Large intestine (tissue), 3 donors: ENCODE results near the gene HSD17B11. TPM values are rescaled to one million over a fixed set of nuclear protein-coding genes. Genes with fewer than 3 reads are reported as not detected.
"Not testable (repeated sequence)": the region's sequence is repeated elsewhere in the genome, so short reads cannot be mapped to it uniquely, and the experiment has no call there.

Experiments
- DNase-seq, 2 donors: peaks; one replicate each; pipeline versions ENCODE4 v3.0.0 to v3.0.0-alpha.2; 2013
- H3K27ac ChIP-seq: one replicate; pipeline ENCODE4 v1.5.1; 2013; ENCODE audit warnings: low read length
- H3K27me3 ChIP-seq: 2 replicates; pipeline ENCODE4 v1.6.1; 2013; ENCODE audit warnings: low read length; ENCODE audit not compliant: control insufficient read depth, insufficient read depth
- H3K36me3 ChIP-seq: 2 replicates; pipeline ENCODE4 v1.6.1; 2013; ENCODE audit warnings: low read length; ENCODE audit not compliant: control insufficient read depth, insufficient read depth
- H3K4me1 ChIP-seq: one replicate; pipeline ENCODE4 v1.6.1; 2013; ENCODE audit warnings: low read length; ENCODE audit not compliant: control insufficient read depth, insufficient read depth
- H3K4me3 ChIP-seq: one replicate; pipeline ENCODE4 v1.5.1; 2013; ENCODE audit warnings: low read length
- H3K9me3 ChIP-seq: one replicate; pipeline ENCODE4 v1.6.1; 2013; ENCODE audit warnings: mild to moderate bottlenecking, low read depth, low read length, moderate library complexity; ENCODE audit not compliant: control insufficient read depth
- WGBS: methylation state at CpG from one replicate; pipeline ENCODE4 v1.1.5; 2013; ENCODE audit warnings: low lambda C conversion rate; ENCODE audit not compliant: insufficient coverage; 5-methylcytosine and 5-hydroxymethylcytosine counted together
- polyA plus RNA-seq: library from polyadenylated mRNA; unstranded; fragments of 120-200 nt; gene quantifications from one replicate; pipeline ENCODE4 v1.2.1, GENCODE V29; 2013

HSD17B11 gene
- polyA plus RNA-seq, 1 donor: 235 TPM

DNA sequence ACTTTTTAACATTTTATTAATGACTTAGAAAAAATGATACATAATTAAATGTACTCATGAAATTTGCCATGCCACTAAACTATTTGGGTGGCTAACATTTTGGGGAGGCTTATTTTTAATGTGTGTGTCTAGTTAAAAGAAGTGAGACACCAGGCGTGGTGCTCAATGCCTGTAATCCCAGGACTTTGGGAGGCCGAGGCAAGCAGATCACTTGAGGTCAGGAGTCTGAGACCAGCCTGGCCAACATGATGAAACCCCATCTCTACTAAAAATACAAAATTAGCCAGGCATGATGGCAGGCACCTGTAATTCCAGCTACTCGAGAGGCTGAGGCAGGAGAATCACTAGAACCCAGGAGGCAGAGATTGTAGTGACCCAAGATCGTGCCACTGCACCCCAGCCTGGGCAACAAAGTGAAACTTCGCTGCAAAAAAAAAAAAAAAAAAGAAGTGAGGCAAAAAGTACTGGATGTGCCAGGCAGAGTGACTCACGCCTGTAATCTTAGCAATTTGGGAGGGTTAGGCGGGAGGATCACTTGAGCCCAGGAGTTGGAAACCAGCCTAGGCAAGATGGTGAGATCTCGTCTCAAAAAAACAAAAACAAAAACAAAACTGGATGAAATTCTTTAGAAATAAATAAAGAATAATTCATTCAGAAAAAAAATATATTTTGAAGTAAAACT, 48.9 kb downstream of the HSD17B11 start:
- not testable (repeated sequence) for H3K4me1 ChIP-seq, DNase-seq, H3K27ac ChIP-seq, H3K4me3 ChIP-seq, H3K9me3 ChIP-seq, H3K27me3 ChIP-seq
- peaks cover 48% of the 10 kb centered on the region for H3K36me3 ChIP-seq
- 88% methylated on average over 4 of the region's 8 CpGs for WGBS

DNA sequence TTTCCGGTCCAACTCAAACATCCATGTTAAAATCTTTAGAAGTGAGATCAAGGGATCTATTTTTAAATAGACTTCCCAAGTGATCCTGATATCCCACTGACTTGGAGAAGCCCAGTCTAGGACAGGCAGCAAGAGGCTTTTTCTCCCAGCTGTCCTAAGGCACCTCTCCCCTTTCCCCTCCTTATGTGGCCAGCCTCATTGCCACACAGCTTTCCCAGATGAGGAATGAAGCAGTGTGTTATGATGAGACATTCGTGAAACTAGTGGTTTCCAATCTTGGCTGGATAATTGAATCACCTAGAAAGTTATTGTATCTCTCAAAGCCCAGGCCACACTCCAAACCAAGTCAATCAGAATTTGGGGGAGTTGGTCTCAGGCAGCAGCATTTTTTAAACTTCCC, 51.5 kb downstream of the HSD17B11 start:
- no peaks in the 10 kb centered on the region for H3K27me3 ChIP-seq
- WGBS: no CpG with 5 or more reads among the region's 2 CpGs
- H3K9me3 ChIP-seq: no peaks in the 10 kb centered on the region
- no peak for DNase-seq
- H3K4me3 ChIP-seq: no peak overlapping the region
- peaks cover 42% of the 10 kb centered on the region for H3K36me3 ChIP-seq
- H3K27ac ChIP-seq: no peak overlapping the region
- H3K4me1 ChIP-seq: no peaks in the 10 kb centered on the region

DNA sequence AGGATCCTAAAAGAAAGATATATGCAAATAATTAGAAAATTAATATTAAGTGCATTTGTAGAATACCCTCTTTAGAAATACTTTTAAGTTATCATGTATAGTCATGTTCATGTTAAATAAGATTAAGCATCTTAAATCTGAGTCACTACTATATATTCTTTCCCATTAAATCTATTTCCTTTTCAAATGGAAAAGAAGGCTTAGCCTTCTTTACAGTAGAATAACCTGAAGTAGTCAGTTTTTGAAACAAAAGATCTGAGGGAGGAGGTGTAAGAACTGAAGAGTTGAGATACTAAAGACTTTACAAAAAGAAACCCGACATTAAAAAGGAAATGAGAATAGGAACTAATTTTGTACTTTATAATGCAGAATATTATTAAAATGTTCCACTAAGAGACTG, 53.6 kb downstream of the HSD17B11 start:
- WGBS: 100% methylated on average over 1 of the region's 1 CpG
- Histone ChIP-seq H3K4me3 (no peak overlapping the region), H3K4me1 (no peaks in the 10 kb centered on the region), H3K27me3 (no peaks in the 10 kb centered on the region), H3K36me3 (peaks cover 38% of the 10 kb centered on the region), H3K9me3 (peaks cover 3% of the 10 kb centered on the region), H3K27ac (no peak overlapping the region)
- no peak for DNase-seq

DNA sequence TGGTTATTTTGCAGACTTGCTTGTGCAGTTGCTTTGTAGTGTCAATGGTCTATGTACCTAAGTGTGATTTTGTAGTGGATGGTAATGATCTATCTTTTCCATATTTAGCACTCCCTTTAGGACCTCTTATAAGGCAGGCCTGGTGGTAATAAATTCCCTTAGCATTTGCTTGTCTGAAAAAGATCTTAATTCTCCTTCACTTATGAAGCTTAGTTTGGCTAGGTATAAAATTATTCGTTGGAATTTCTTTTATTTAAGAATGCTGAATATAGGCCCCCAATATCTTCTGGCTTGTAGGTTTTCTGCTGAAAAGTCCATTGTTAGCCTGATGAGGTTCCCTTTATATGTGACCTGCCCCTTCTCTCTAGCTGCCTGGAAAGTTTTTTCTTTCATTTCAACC, 57.7 kb downstream of the HSD17B11 start:
- Histone ChIP-seq H3K9me3 (peaks cover 3% of the 10 kb centered on the region), H3K4me1 (no peaks in the 10 kb centered on the region), H3K27ac (no peak overlapping the region), H3K27me3 (no peaks in the 10 kb centered on the region), H3K36me3 (peaks cover 9% of the 10 kb centered on the region), H3K4me3 (no peak overlapping the region)
- no peak for DNase-seq
- WGBS: 100% methylated on average over 1 of the region's 1 CpG

DNA sequence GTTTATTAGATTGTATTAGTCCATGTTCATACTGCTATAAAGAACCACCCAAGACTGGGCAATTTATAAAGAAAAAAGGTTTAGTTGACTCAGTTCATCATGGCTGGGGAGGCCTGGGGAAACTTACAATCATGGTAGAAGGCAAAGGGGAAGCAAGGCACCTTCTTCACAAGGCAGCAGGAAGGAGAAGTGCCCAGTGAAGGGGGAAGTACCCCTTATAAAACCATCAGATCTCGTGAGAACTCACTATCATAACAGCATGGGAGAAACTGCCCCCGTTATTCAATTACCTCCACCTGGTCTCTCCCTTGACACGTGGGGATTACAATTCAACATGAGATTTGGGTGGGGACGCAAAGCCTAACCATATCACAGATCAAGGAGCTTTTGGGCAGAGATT, 60.2 kb downstream of the HSD17B11 start:
- H3K27ac ChIP-seq: no peak overlapping the region
- H3K4me1 ChIP-seq: peaks cover 2% of the 10 kb centered on the region
- peaks cover 3% of the 10 kb centered on the region for H3K9me3 ChIP-seq
- no CpG with 5 or more reads among the region's 4 CpGs for WGBS
- no peak for DNase-seq
- H3K36me3 ChIP-seq: no peaks in the 10 kb centered on the region
- H3K4me3 ChIP-seq: no peak overlapping the region
- H3K27me3 ChIP-seq: no peaks in the 10 kb centered on the region

DNA sequence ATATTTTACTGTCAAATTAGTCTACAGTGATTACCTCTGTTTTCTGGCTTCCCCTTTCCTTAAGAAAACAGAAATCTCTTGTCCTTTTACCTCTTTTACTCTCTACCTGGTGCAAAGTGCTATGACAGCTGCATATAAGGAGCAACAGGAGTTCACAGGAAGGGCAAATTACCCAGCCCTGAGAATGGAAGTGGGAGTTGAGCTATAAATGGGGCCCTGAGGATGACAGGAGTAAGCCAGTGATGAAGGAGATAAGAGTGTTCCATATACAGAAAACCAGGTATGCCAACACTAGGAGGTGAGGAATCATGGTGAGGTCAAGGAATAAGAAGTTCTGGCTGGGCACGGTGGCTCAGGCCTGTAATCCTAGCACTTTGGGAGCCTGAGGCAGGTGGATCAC, 63.9 kb downstream of the HSD17B11 start:
- H3K36me3 ChIP-seq: no peaks in the 10 kb centered on the region
- peak overlapping the region; percentile 35 for H3K27ac ChIP-seq
- no peak overlapping the region for H3K4me3 ChIP-seq
- H3K9me3 ChIP-seq: no peaks in the 10 kb centered on the region
- DNase-seq: peak; percentile 10 to 51
- no peaks in the 10 kb centered on the region for H3K27me3 ChIP-seq
- WGBS: no CpG with 5 or more reads among the region's 1 CpG
- H3K4me1 ChIP-seq: peaks cover 2% of the 10 kb centered on the region

DNA sequence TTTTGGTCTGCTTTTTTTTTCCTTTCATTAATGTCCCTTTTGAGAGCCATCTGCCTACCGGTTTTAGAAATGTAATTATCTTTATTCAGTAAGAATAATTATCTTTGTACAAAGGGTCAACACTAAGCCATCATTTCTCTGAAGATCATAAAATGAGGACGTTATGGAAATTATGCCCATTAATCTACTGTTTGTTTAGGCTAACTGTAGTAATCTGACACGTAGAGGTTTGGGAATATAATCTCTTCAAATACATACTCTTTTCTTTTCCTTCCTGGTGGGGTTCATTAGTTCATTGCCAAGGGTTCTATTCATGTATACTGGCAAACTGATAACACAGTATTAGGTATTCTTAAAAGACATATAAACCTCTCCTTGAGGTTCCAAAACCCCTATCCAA, 64.5 kb downstream of the HSD17B11 start:
- 58% methylated on average over 1 of the region's 3 CpGs for WGBS
- peaks cover 2% of the 10 kb centered on the region for H3K4me1 ChIP-seq
- no peaks in the 10 kb centered on the region for H3K27me3 ChIP-seq
- no peak overlapping the region for H3K4me3 ChIP-seq
- DNase-seq: no peak
- no peaks in the 10 kb centered on the region for H3K36me3 ChIP-seq
- H3K9me3 ChIP-seq: no peaks in the 10 kb centered on the region
- peak overlapping the region; percentile 35 for H3K27ac ChIP-seq

DNA sequence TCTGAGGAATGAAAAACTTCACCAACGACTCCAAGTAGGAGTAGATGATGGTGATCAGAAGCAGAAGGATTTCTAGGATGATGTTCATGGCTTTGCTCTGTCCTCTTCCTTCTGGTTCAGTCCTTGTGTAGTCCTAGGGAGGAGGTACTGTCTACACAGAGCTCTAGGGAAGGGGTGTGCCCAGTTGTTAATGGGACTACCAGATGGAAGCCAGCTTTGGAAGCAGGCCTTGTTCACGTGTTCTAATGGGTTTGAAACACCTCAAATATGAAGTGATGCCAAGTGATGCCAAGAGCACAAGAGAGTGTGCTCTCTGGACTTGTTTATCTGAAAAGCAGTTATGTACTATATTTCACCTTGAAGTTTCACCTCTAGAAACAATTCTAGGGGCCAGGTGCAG, 68.2 kb downstream of the HSD17B11 start, which contains the start of gene HSD17B13:
HSD17B13 (minus strand) TSS at position 129 of the 400 bp plus-strand sequence; CDS start at position 88, 41 bp downstream.
- Histone ChIP-seq H3K27me3 (no peaks in the 10 kb centered on the region), H3K4me3 (no peak within 1 kb of the TSS), H3K4me1 (peaks cover 2% of the 10 kb centered on the region), H3K9me3 (no peaks in the 10 kb centered on the region), H3K36me3 (no peaks in the 10 kb centered on the region), H3K27ac (no peak within 1 kb of the TSS)
- no peak for DNase-seq
- WGBS: no CpG with 5 or more reads among the region's 2 CpGs

DNA sequence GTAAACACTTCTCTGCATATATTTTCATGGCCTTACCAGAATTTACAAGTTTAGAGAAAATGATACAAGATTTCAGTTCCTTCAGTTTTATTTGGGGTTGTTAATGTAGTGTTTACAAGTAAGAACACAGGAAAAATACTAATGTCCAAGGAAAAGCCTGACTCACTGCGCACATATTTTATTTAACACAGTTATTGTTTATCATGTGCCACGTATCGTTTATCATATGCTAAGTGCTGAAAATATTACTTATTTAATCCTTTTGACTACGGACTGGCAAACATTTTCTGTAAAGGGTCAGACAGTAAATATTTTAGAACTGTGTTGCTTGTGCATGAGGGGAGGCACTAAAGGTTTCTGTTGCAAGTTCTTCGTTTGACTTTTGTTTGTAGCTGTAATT, 69.1 kb downstream of the HSD17B11 start:
- Histone ChIP-seq H3K9me3 (no peaks in the 10 kb centered on the region), H3K27me3 (no peaks in the 10 kb centered on the region), H3K4me1 (no peaks in the 10 kb centered on the region), H3K36me3 (no peaks in the 10 kb centered on the region), H3K4me3 (no peak overlapping the region), H3K27ac (no peak overlapping the region)
- no peak for DNase-seq
- WGBS: 60% methylated on average over 2 of the region's 5 CpGs

DNA sequence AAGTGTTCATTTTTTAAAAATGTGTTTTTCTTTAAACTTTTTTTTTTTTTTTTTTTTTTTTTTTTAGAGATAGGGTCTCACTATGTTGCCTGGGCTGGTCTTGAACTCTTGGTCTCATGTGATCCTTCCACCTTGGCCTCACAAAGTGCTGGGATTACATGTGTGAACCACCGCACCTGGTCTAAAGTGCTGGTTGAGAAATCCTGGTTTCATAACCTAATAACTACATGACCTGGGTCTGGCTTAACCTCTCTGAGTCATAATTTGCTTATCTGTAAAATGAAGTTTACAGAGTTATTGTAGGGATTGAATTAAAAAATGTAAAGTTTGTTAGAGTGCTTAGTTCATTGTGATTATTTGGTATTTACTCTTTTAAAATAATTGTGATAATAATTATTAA, 73.5 kb downstream of the HSD17B11 start:
- no CpG with 5 or more reads among the region's 1 CpG for WGBS
- H3K27ac ChIP-seq: no peak overlapping the region
- DNase-seq: peak; percentile 79 to 86

DNA sequence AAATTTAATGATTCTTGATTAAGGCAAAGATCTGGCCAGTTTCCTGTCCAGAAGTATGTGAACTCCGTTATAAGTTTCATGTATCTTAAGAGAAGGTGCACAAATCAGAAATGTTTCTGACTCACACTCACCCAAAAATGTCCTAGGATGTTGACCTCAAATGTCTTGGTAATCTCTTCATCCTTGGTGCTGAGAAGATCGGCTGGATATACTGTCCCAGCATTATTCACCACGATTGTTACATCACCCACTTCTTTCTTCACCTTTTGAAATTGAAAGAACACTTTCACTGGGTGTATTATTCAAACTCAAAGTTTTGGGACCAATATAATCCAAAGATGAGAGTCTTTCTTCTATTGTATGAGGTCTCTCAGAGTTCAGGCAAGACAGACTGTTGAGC, 74.0 kb downstream of the HSD17B11 start:
- Histone ChIP-seq H3K27ac (no peak overlapping the region), H3K9me3 (no peaks in the 10 kb centered on the region), H3K36me3 (no peaks in the 10 kb centered on the region), H3K4me1 (no peaks in the 10 kb centered on the region), H3K4me3 (no peak overlapping the region), H3K27me3 (no peaks in the 10 kb centered on the region)
- DNase-seq: no peak
- no CpG with 5 or more reads among the region's 3 CpGs for WGBS

More for the DNA sequence above, 73.5 kb downstream of the HSD17B11 start:
- Histone ChIP-seq H3K9me3 (no peaks in the 10 kb centered on the region), H3K36me3 (no peaks in the 10 kb centered on the region), H3K4me3 (no peak overlapping the region), H3K4me1 (no peaks in the 10 kb centered on the region), H3K27me3 (no peaks in the 10 kb centered on the region)
